K562 treated with DMSO at 1 percent for 4 hours (cell line): Measurements from ENCODE around the gene ZC3H14. TPM values are rescaled to one million over a fixed set of nuclear protein-coding genes. Genes with fewer than 3 reads are reported as not detected.

ENCODE experiments used
- total RNA-seq: library from RNA; unstranded; fragments of 300-600 nt; gene quantifications from 2 replicates; pipeline ENCODE4 v1.2.3, GENCODE V29; 2022; ENCODE audit not compliant: insufficient read depth

The ZC3H14 gene
- total RNA-seq = 18.7 and 22.3 TPM in 2 replicates

GRCh38 chr14:88562831-88563686 lies at the start of gene ZC3H14:
Gene ZC3H14 (plus strand): TSS chr14:88563037. CDS start chr14:88563134, 97 bp downstream.

GRCh38 chr14:88554457-88555286 lies 8.2 kb upstream of the ZC3H14 start, which contains the start of gene PTPN21:
Gene PTPN21 (minus strand): TSS chr14:88555007. CDS start chr14:88550417, 4,590 bp downstream.

Other genes with a start within 250 kb of the ZC3H14 start
- not detected in 2 replicates for gene KCNK10, start 239.8 kb upstream of the ZC3H14 start, total RNA-seq
- gene SPATA7, start 177.4 kb upstream of the ZC3H14 start, total RNA-seq = 0.99 and 1.9 TPM in 2 replicates
- 0.49 and 1.0 TPM in 2 replicates for gene PTPN21, start 8.0 kb upstream of the ZC3H14 start, total RNA-seq
- not detected in 2 replicates for gene EML5, start 229.9 kb downstream of the ZC3H14 start, total RNA-seq